ENCODE results near the gene RPS26. TPM values are rescaled to one million over a fixed set of nuclear protein-coding genes. Genes with fewer than 3 reads are reported as not detected.
"Not testable (repeated sequence)": the region's sequence is repeated elsewhere in the genome, so short reads cannot be mapped to it uniquely, and the experiment has no call there.

RPS26 gene
- total RNA-seq, 4 donors from 2014 or later = 564 to 1,937 (median 779) TPM

- Histone ChIP-seq H3K27me3 (no peaks in the 10 kb centered on the region), H3K36me3 (no peaks in the 10 kb centered on the region), H3K4me3 (no peak overlapping the region), H3K4me1 (no peaks in the 10 kb centered on the region), H3K9me3 (no peaks in the 10 kb centered on the region), H3K27ac (no peak overlapping the region)
- no peak for DNase-seq
- TF ChIP-seq CTCF (IDR thresholded peaks at IDR 0.05) = no peak
- no peak for TF ChIP-seq POLR2A (IDR thresholded peaks at IDR 0.05)
Observed at GRCh38 chr12:56061982-56062381, 20.3 kb downstream of the RPS26 start.

GRCh38 chr12:56062996-56063395 lies 21.3 kb downstream of the RPS26 start:
- TF ChIP-seq POLR2A (IDR thresholded peaks at IDR 0.05) (no peak), CTCF (IDR thresholded peaks at IDR 0.05) (no peak)
- Histone ChIP-seq H3K27me3 (no peaks in the 10 kb centered on the region), H3K36me3 (no peaks in the 10 kb centered on the region)

GRCh38 chr12:56071648-56072047 lies 29.9 kb downstream of the RPS26 start:
- no peak overlapping the region for H3K27ac ChIP-seq
- no peaks in the 10 kb centered on the region for H3K27me3 ChIP-seq
- H3K4me1 ChIP-seq = no peaks in the 10 kb centered on the region
- no peaks in the 10 kb centered on the region for H3K9me3 ChIP-seq
- no peak for DNase-seq
- TF ChIP-seq POLR2A (IDR thresholded peaks at IDR 0.05) = no peak
- no peak for TF ChIP-seq CTCF (IDR thresholded peaks at IDR 0.05)
- H3K36me3 ChIP-seq = no peaks in the 10 kb centered on the region
- no peak overlapping the region for H3K4me3 ChIP-seq

More at GRCh38 chr12:56062996-56063395, 21.3 kb downstream of the RPS26 start:
- Histone ChIP-seq H3K4me3 (no peak overlapping the region), H3K9me3 (no peaks in the 10 kb centered on the region), H3K27ac (no peak overlapping the region), H3K4me1 (no peaks in the 10 kb centered on the region)
- no peak for DNase-seq

- Histone ChIP-seq H3K36me3 (no peaks in the 10 kb centered on the region), H3K9me3 (no peaks in the 10 kb centered on the region), H3K27ac (no peak overlapping the region), H3K4me3 (no peak overlapping the region), H3K4me1 (no peaks in the 10 kb centered on the region), H3K27me3 (no peaks in the 10 kb centered on the region)
- DNase-seq = no peak
- TF ChIP-seq CTCF (IDR thresholded peaks at IDR 0.05) = no peak
- TF ChIP-seq POLR2A (IDR thresholded peaks at IDR 0.05) = no peak
Observed at GRCh38 chr12:56074396-56074795, 32.7 kb downstream of the RPS26 start.

- not testable (repeated sequence) for H3K27ac ChIP-seq, H3K9me3 ChIP-seq, DNase-seq, H3K4me3 ChIP-seq, H3K36me3 ChIP-seq, H3K27me3 ChIP-seq, H3K4me1 ChIP-seq
Observed at GRCh38 chr12:56077966-56078365, 36.2 kb downstream of the RPS26 start.

- no peak overlapping the region for H3K4me3 ChIP-seq
- H3K4me1 ChIP-seq = peaks cover 0 to 11% (median 3%) of the 10 kb centered on the region in 4 donors
- no peak for TF ChIP-seq POLR2A (IDR thresholded peaks at IDR 0.05)
- no peak for TF ChIP-seq CTCF (IDR thresholded peaks at IDR 0.05)
- no peak for DNase-seq
- peaks cover 0 to under 1% (median 0%) of the 10 kb centered on the region in 3 donors for H3K36me3 ChIP-seq
- no peaks in the 10 kb centered on the region for H3K27me3 ChIP-seq
- H3K27ac ChIP-seq = peak overlapping the region in 2 of 4 donors; percentile 97 to 99
- H3K9me3 ChIP-seq = no peaks in the 10 kb centered on the region
Observed at GRCh38 chr12:56078427-56078826, 36.7 kb downstream of the RPS26 start.

All from Peyer's patch (tissue), 4 donors.